Gastroesophageal sphincter (tissue), 3 donors: ENCODE results near the gene CTNNA2.

Experiments used
- CTCF ChIP-seq, 4 experiments: fragments of 200-600 bp in 2 of 4; fragments of 450-650 bp in 2 of 4; sonication (generic) in 1 of 4; IDR thresholded peaks; one replicate each; pipeline ENCODE4 v1.5.1; 2017 to 2019; ENCODE audit warnings: antibody characterized with exemption in 4 of 4, mild to moderate bottlenecking in 2 of 4, moderate library complexity in 2 of 4
- EP300 ChIP-seq: sonication (generic); formaldehyde crosslinking; IDR thresholded peaks from one replicate; pipeline ENCODE4 v1.6.1; 2017; ENCODE audit warnings: antibody characterized with exemption, mild to moderate bottlenecking
- POLR2A ChIP-seq, 2 donors: fragments of 450-650 bp; IDR thresholded peaks; one replicate each; pipeline ENCODE4 v1.6.1; 2017; ENCODE audit warnings: antibody characterized with exemption in 2 of 2, mild to moderate bottlenecking in 2 of 2, moderate library complexity in 1 of 2

- TF ChIP-seq POLR2A (IDR thresholded peaks at IDR 0.05) (no peak), EP300 (no peak), CTCF (IDR thresholded peaks at IDR 0.05) (no peak)
Observed at GRCh38 chr2:80459028-80459427, 946.2 kb downstream of the CTNNA2 start.
